ENCODE data around the gene TANC1.

Gene TANC1

DNA sequence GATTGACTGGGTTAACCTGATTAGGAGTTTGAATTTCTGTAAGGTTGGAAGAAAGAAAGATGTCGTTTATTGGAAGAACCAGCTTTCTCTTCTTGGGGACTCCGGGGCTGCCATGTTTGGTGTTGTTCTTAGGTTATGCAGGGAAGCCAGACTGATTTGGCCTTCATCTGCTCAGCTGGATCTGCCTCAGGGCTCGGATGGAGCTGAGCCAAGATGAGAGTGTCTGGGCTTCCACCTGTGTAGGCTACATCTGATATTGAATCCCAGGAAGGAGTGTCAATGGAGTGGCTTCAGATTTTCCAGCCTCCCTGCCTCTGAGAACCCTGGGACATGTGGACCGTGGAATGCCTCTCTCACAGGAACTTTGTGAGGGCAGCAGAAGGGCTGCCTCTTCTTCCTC lies 192.0 kb downstream of the TANC1 start:
- DNase-seq (ENCODE audit: low read depth, low spot score), result no peak

DNA sequence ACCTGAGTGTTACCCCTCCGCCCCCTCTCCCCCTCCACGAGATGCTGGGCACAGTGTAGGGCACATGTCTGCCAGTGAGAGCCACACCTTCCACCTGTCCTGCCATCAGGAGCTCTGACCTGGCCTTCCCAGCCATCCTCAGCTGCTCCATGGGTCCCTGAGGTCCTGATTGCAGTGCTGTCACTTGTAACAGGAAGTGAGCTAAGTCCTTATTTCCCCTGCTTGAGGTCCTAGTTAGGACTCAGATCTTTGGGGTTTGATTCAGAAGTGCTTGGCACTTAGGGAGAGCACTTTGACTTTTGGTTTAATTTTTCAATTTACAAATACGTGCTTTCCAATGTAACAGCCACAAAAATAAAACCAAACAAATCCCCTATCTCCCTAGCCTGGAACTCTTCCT lies 192.5 kb downstream of the TANC1 start:
- DNase-seq (ENCODE audit: low read depth, low spot score), result no peak

DNA sequence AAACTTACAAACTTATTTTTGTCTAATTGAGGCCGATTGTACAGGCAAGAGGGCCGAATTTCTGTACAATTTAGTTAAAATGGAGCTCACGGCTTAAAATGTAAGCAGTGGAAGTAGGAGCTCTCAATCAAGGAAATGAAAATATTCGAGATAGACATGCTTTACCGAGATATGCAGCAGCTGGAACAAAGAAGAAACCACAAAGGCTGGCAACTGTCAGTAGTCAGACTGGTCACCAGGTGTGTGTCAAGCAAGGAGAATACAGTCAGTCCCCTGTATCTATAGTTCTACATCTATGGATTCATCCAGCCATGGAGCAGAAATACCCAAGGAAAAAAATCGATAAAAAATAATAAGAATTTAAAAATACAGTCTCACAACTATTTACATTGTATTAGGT lies 195.5 kb downstream of the TANC1 start:
- DNase-seq (ENCODE audit: low read depth, low spot score), result no peak

DNA sequence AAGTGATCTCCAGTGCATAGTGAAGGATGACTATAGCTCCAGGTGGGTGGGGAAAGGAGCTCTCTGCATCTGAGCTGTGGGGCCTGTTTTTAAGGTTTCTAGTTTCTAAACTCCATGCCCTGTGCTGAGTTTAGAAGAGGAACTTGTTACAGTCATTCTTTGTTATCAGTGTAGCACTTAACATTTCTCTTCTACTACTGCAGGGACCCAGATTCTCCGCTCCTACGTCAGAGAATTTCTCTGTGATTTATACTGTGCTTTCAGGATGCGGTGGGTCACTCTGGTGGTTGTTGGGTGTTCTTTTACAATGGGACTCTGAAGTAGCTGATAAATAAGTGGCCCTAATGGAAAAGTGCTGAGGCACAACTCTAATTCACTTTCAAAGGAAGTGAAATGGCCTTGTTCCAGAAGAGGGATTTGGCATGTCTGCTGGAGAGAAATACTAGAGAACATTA lies 196.0 kb downstream of the TANC1 start:
- DNase-seq (ENCODE audit: low read depth, low spot score), result no peak

DNA sequence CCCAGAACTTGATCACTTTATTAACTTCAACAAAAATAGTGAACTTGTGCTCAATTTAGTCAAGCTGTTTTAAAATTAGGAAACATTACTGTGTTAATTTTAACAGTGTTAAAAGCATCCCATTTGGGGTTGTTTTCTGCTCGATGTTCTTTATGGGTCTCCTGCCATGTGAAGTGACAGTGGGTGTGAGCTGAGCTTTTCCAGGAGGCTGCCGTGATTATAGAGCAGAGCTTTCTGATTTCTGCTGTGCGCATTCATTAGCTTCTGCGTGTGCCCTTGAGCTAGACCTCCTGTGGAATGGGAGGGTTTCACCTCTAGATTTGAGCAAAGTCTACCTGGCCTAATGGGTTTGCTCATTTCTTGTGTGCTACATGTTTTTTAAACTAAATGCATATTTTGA lies 196.6 kb downstream of the TANC1 start:
- DNase-seq (ENCODE audit: low read depth, low spot score), result no peak

DNA sequence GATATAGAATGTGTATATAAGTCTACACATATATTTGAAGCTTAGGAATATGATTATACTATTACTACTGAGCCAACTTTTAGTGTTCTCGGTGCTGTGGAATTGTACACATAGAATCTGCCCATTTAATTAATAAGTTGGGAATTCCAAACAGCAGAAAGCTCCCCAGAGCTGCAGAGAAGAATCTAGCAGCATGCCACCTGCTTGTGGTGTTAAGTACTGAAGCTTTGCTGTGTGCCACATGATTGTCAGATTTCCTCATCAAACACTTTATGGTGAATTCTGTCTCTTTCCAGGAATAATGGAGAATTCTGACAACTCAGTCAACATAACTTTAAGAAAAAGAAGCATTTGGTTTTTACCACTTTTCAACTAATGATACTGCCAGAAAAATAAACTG lies 200.3 kb downstream of the TANC1 start:
- no peak for DNase-seq (ENCODE audit: low read depth, low spot score)

DNA sequence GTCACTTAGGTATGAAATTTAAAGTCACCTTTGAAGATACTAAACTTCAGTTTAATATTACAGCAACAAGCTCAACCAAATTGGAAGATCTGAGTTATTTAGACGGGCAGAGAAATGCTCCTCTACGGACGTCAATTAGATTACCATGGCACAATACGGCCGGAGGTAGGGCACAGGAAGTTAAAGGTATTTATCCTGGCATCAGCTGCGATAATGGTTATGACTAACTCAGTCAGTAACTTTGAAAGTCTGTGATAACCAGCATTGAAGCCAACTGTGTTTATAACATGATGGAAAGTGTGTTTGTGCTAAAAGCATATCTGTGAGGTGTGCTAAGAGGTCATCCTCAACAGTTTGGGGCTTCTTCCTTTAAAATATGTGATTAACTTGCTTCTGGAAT lies 200.7 kb downstream of the TANC1 start:
- DNase-seq (ENCODE audit: low read depth, low spot score), result no peak

DNA sequence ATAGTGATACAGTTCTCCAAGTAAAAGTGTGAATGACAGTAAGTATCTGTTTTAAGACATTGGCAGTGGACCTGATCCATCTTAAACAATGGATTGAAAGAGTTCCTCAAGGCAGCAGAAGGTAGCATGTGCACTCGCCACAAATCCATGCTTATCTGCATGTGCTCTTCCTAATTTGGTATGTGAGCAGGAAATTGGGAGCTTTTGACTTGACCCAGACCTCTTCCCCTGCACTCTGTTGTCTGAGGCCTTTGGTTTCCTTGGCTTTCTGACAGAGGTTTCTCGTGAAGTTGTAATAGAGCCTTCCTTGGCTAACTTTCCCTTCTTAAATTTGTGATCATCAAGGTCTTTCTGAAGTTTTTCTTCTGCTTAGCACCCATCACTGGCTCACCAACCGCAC lies 204.0 kb downstream of the TANC1 start:
- DNase-seq (ENCODE audit: low read depth, low spot score), result no peak

DNA sequence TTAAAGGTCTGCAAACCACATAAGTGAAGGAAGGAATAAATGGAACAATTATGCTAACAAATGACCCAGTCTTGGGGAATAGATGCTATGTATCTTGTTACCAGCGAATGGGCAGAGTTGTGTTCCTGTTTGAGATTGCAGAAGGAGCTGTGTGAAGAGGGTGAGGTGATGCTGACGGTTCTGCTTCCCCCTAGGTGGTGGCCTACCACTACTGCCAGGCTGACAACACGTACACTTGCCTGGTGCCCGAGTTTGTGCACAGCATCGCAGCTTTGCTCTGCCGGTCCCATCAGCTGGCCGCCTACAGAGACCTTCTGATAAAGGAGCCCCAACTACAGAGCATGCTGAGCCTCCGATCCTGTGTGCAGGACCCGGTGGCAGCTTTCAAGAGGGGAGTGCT lies 206.3 kb downstream of the TANC1 start:
- no peak for DNase-seq (ENCODE audit: low read depth, low spot score)

DNA sequence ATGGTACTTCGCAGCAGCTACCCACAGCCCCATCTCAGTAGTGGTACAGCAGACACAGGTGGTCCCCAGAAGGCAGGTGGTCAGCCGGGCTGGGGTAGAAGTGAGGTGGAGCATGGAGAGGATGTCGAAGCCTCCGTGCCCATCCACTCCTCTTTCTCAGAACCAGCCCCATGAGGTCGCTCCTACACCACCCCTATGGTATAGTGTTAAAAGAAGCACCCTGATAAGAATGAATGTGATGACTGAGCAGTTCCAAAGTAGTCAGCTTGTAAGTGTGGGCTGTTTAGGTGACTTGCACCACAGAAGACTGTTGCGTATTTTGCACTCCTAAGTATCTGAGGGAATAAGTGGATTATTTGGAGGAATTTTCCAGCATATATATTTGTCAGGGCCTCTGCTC lies 206.7 kb downstream of the TANC1 start:
- no peak for DNase-seq (ENCODE audit: low read depth, low spot score)

DNA sequence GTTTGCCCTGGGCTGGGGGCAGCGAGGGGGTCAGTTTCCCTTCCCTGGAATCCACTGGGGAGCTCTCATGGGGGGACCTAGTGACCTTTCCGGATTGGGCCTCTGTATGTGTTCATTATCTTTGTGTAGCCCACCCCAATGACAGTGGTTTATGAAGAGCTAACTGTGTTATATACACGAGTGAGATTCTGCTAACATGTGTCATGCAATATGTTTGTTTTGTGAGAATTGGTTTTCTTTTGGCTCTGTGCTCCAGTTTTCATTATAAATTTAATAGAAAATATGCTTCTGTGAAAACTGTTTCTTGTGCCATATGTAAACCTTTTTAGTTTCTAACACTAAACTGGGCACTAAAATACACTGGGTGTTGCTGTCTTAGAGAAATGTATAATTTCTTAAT lies 207.5 kb downstream of the TANC1 start:
- no peak for DNase-seq (ENCODE audit: low read depth, low spot score)

DNA sequence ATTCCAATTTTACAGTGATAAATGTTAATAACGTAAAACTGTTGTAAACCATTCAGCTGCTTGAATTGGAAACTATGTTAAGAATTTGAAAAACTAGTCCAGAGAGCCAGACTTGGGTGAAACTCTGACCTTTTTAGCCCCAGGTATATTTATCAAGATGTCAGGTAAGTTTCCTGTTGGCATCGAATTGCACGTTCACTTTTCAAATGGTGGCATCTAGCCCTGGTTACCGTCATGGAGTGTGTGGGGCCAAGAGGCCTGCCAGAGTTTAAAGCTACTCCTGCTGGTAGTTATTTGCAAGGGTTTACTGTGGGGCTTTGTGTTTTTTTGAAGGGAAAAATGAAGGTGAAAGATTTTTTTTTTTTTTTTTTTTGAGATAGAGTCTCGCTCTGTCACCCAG lies 208.1 kb downstream of the TANC1 start:
- DNase-seq (ENCODE audit: low read depth, low spot score), result no peak

DNA sequence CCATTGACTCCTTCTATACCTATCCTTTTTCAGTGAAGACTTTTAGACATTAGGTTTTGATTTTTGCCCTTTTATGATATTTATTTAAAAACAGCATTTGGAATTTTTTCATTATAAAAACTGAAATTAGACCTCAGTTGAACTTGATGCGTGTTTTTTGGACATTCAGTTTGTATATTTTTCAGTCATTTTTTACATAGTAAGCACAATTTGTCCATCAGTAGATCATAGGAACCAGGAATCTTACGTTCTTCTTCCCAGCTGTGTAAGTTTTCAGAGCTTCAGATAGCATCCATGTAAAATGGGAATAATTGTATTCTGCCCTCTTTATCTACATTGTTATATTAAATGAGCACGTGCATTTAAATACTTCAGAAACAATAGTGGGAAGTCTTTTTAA lies 208.9 kb downstream of the TANC1 start:
- no peak for DNase-seq (ENCODE audit: low read depth, low spot score)

DNA sequence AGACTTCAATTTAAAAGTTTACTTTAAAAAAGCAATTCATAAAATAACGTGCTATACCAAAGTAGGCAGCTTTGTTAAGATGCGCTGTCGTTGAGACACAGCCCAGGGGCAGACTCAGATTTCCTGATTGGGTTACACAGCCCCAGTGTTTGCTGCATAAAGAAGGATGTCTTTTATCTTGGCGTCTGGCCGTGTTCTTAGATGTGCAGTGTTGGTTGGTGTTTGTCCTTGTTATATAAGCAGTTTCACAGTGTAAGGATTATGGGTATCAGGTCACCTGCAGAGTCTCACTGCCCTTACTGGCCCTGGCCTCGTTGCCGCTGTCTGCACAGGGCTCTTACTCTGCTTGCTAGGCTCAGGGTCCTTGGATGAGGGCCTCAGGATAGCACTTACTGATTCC lies 209.5 kb downstream of the TANC1 start:
- no peak for DNase-seq (ENCODE audit: low read depth, low spot score)

DNA sequence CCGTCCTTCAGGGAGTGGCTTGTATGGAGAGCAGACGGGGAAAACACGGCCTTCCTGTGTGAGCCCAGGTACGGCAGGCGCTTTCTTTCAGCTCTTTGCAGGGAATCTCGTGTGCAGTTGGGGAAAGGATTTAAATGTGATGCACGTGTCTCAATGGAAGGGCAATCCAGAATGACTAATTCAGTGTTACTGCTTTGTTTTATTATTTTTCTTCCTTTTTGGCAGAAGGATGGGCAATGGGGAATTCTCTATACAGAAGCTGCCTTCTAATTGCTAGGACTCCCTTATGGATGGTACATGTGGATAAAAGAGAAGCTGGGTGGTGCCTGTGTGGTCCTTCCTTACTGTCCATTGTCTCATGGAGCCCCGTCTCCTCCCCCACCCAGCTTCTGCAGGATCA lies 210.7 kb downstream of the TANC1 start:
- DNase-seq (ENCODE audit: low read depth, low spot score), result no peak

DNA sequence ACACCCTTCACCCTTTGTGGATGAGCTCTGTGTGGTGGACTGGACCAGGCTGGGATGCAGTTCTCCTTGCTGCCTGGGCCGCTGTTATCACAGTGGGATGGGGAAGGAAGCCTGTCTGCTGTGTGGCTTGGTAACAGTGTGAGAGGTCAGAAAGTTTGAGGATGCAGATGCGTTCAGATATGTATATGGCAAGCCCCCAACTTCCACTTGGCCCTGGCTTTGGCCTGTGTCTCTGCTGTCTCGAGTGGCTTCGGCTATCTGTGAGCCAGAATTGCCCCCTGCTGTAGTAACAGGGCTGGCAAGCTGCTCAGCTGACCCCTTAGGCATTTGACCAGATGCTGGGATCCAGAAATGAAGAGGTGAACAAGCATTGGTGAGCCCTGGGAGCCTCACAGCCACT lies 211.3 kb downstream of the TANC1 start:
- DNase-seq (ENCODE audit: low read depth, low spot score), result no peak

DNA sequence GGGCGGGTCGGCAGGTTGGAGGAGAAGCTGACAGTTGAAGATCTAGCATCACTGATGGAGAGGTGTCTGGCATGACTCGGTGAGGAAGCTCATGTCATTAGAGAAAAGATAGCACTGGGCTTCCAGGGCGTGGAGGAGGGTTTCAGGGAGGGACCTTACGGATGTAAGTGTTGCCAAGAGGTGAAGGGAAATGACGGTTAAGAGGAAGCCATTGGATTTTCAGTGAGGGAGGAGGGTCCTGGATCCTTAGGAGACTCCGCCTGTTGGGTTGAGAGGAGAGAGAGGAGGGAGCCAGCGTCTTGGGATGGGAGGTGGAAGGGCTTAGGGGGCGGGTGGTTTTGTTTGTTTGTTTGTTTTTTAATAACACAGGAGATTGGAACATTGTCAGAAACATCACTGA lies 214.9 kb downstream of the TANC1 start:
- DNase-seq (ENCODE audit: low read depth, low spot score), result no peak

DNA sequence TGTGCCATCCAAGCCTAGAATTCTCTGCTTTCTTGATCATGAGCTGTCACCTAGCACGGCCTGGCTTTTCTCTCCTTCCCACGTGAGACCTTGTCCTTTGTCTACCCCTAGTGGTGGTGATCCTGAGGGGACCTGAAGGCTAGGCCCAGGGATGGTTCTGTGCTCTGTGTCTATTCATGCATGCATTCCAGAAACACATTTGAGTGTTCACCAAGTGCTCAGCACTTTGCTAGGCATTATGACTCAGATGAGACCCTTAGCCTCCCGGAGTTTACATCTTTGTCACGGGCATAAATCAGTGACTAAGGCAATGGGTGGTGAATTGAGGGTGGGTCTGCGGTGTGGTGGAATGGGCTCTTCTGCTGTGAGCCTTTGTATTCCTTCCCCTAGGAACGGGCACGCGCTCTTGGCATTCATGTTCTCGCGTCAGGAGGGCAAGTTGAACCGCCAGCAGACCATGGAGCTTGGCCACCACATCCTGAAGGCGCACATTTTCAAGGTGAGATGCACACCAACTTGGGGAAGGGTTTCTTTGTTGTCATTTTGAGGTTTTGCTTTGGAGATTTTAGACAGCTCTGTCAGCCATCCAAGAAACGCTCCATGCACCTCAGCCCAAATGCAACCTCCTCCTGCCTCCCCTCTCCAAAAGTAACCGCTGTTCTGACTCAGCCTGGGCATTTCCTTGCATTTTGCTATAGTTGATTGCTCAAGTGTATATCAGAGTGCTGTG lies 217.1 kb downstream of the TANC1 start:
- no peak for DNase-seq (ENCODE audit: low read depth, low spot score)

DNA sequence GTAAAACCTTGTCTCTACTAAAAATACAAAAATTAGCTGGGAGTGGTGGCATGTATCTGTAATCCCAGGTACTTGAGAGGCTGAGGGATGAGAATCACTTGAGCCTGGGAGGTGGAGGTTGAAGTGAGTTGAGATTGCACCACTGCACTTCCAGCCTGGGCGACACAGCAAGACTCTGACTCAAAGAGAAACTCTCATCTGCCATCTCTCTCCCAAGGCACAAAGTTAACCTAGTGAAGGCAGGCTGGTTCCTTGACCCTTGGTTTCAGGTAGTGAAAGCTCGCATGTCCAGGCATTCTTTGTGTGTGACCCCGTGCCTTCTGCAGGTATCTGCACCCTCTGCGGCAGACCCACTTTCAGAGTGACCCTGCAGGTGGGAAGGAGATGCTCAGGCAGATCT lies 218.0 kb downstream of the TANC1 start:
- DNase-seq (ENCODE audit: low read depth, low spot score), result no peak

DNA sequence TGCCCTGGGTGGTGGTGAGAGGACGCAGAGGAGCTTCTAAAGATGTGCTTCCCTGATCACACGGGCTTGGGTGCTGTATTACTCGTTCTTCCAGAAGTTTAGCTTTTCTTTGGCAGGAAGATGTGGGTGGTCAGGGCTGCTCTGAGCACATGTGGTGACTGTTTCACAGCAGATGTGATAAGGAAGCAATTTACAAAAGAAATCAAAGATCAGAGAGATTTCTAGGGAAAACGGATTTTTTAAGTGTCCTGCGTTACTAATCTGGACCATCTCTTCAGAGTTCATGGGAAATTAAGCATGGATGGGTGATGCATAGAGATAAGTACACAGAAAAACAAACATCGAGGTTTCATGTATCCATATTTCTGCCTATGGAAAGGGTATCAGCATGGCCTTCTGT lies 218.7 kb downstream of the TANC1 start:
- DNase-seq (ENCODE audit: low read depth, low spot score), result no peak

DNA sequence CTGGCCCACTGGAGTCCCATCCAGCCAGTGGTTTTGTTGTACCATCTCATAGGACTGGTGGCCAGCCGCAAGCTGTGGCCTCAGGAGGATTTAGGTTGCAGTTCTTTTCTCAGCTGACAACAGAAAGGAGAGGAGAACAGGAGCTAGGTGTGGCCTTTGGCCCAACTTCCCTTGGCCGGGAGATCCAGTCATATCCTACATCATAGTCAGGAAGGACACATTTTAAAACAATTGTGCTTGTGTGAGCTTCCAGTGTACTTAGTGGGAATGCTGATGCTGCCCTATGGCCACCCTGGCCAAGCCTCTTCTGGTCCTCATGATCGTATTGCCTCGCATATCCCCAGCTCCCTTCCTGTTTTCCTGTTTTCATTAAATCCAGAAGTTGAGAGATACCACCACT lies 220.0 kb downstream of the TANC1 start:
- no peak for DNase-seq (ENCODE audit: low read depth, low spot score)

DNA sequence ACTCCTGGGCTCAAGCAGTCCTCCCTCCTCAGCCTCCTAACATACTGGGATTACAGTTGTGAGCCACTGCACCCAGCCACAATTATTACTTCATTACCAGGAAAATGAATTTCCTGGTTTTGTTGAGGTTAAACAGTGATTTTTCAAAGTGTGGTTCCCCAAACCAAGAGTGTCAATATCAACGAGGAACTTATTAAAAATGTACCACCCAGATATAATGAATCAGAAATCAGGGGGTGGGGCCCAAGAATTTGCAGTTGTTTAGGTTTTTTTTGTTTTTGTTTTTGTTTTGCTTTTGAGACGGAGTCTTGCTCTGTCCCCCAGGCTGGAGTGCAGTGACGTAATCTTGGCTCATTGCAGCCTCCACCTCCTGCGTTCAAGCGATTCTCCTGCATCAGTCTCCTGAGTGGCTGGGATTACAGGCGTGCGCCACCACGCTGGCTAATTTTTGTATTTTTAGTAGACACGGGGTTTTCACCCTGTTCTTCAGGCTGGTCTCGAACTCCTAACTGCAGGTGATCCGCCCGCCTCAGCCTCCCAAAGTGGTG lies 224.0 kb downstream of the TANC1 start:
- DNase-seq (ENCODE audit: low read depth, low spot score), result no peak

DNA sequence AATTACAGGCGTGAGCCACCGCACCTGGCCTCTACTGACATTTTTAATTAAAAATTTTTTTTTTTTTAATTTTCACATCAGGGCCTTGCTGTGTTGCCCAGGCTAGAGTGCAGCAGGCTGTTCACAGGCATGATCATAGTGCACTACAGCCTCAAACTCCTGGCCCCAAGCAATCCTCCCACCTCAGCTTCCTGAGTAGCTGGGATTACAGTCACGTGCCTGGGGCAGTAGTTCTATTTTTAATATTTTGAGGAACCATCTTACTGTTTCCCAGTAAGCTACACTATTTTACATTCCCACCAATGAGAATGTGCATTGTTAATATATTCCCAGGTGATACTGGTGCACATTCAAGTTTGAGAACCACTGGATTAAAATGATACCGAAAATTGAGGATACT lies 225.4 kb downstream of the TANC1 start:
- no peak for DNase-seq (ENCODE audit: low read depth, low spot score)

DNA sequence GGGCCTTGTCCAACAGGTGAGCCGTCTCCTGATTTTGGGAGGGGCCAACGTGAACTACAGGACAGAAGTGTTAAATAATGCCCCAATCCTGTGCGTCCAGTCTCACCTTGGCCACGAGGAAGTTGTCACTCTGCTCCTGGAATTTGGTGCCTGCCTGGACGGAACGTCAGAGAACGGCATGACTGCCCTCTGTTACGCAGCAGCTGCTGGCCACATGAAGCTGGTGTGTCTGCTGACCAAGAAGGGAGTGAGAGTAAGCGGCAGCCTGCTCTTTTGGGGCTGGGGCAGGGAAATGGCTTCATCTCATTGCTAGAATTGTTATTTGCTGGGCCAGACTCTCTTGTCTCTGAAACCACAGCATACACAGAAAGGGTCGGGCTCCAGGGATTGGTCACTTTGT lies 225.8 kb downstream of the TANC1 start:
- no peak for DNase-seq (ENCODE audit: low read depth, low spot score)
